ENCODE measurements around the gene LRMDA.

The LRMDA gene

GRCh38 chr10:76085002-76085816 is 653.8 kb downstream of the LRMDA start:
- Histone ChIP-seq H3K36me3 (ENCODE audit: control insufficient read depth, insufficient read depth, low read length) (no peaks in the 10 kb centered on the region), H3K27ac (ENCODE audit: low read depth, low read length) (no peak overlapping the region), H3K4me3 (ENCODE audit: low read depth, low read length) (no peak overlapping the region), H3K9ac (ENCODE audit: low read length) (no peak overlapping the region), H3K9me3 (ENCODE audit: control insufficient read depth, insufficient read depth, low read depth, low read length) (no peaks in the 10 kb centered on the region; the same call in 1 of the 2 replicates), H3K27me3 (ENCODE audit: control insufficient read depth, insufficient read depth, low read length) (no peaks in the 10 kb centered on the region), H3K4me1 (ENCODE audit: control insufficient read depth, insufficient read depth, low read length) (peaks cover 46% of the 10 kb centered on the region)

- Histone ChIP-seq H3K27me3 (ENCODE audit: control insufficient read depth, insufficient read depth, low read length) (no peaks in the 10 kb centered on the region), H3K9me3 (ENCODE audit: control insufficient read depth, insufficient read depth, low read depth, low read length) (no peaks in the 10 kb centered on the region; the same call in 1 of the 2 replicates), H3K9ac (ENCODE audit: low read length) (no peak overlapping the region), H3K36me3 (ENCODE audit: control insufficient read depth, insufficient read depth, low read length) (no peaks in the 10 kb centered on the region), H3K4me1 (ENCODE audit: control insufficient read depth, insufficient read depth, low read length) (peaks cover 44% of the 10 kb centered on the region), H3K27ac (ENCODE audit: low read depth, low read length) (no peak overlapping the region), H3K4me3 (ENCODE audit: low read depth, low read length) (no peak overlapping the region)
Observed at GRCh38 chr10:76085817-76086167, 654.4 kb downstream of the LRMDA start.

GRCh38 chr10:76086170-76086760 is 654.8 kb downstream of the LRMDA start:
- Histone ChIP-seq H3K4me3 (ENCODE audit: low read depth, low read length) (no peak overlapping the region), H3K27me3 (ENCODE audit: control insufficient read depth, insufficient read depth, low read length) (no peaks in the 10 kb centered on the region), H3K27ac (ENCODE audit: low read depth, low read length) (no peak overlapping the region)

GRCh38 chr10:76086761-76087639 is 655.6 kb downstream of the LRMDA start:
- no peak overlapping the region for H3K27ac ChIP-seq (ENCODE audit: low read depth, low read length)
- no peaks in the 10 kb centered on the region for H3K36me3 ChIP-seq (ENCODE audit: control insufficient read depth, insufficient read depth, low read length)
- H3K4me1 ChIP-seq (ENCODE audit: control insufficient read depth, insufficient read depth, low read length): peaks cover 39% of the 10 kb centered on the region
- no peak overlapping the region for H3K4me3 ChIP-seq (ENCODE audit: low read depth, low read length)
- peak overlapping the region; percentile 29 for H3K9ac ChIP-seq (ENCODE audit: low read length)
- H3K27me3 ChIP-seq (ENCODE audit: control insufficient read depth, insufficient read depth, low read length): no peaks in the 10 kb centered on the region
- H3K9me3 ChIP-seq (ENCODE audit: control insufficient read depth, insufficient read depth, low read depth, low read length): peaks cover 5% of the 10 kb centered on the region; the same call in 1 of the 2 replicates

More at GRCh38 chr10:76086170-76086760, 654.8 kb downstream of the LRMDA start:
- Histone ChIP-seq H3K4me1 (ENCODE audit: control insufficient read depth, insufficient read depth, low read length) (peaks cover 44% of the 10 kb centered on the region), H3K9ac (ENCODE audit: low read length) (peak overlapping the region; percentile 29), H3K9me3 (ENCODE audit: control insufficient read depth, insufficient read depth, low read depth, low read length) (peaks cover 4% of the 10 kb centered on the region; the same call in 1 of the 2 replicates), H3K36me3 (ENCODE audit: control insufficient read depth, insufficient read depth, low read length) (no peaks in the 10 kb centered on the region)

GRCh38 chr10:76088008-76088407 is 656.6 kb downstream of the LRMDA start:
- no peak overlapping the region for H3K4me3 ChIP-seq (ENCODE audit: low read depth, low read length)
- H3K4me1 ChIP-seq (ENCODE audit: control insufficient read depth, insufficient read depth, low read length): peaks cover 30% of the 10 kb centered on the region; the same call in 1 of the 2 replicates
- H3K27me3 ChIP-seq (ENCODE audit: control insufficient read depth, insufficient read depth, low read length): no peaks in the 10 kb centered on the region
- no peak overlapping the region for H3K27ac ChIP-seq (ENCODE audit: low read depth, low read length)
- no peak overlapping the region for H3K9ac ChIP-seq (ENCODE audit: low read length)
- peaks cover 5% of the 10 kb centered on the region; the same call in 1 of the 2 replicates for H3K9me3 ChIP-seq (ENCODE audit: control insufficient read depth, insufficient read depth, low read depth, low read length)
- no peaks in the 10 kb centered on the region for H3K36me3 ChIP-seq (ENCODE audit: control insufficient read depth, insufficient read depth, low read length)

- Histone ChIP-seq H3K27me3 (ENCODE audit: control insufficient read depth, insufficient read depth, low read length) (no peaks in the 10 kb centered on the region), H3K4me3 (ENCODE audit: low read depth, low read length) (no peak overlapping the region), H3K9me3 (ENCODE audit: control insufficient read depth, insufficient read depth, low read depth, low read length) (peaks cover 5% of the 10 kb centered on the region; the same call in 1 of the 2 replicates), H3K9ac (ENCODE audit: low read length) (no peak overlapping the region), H3K36me3 (ENCODE audit: control insufficient read depth, insufficient read depth, low read length) (no peaks in the 10 kb centered on the region), H3K27ac (ENCODE audit: low read depth, low read length) (no peak overlapping the region), H3K4me1 (ENCODE audit: control insufficient read depth, insufficient read depth, low read length) (peaks cover 22% of the 10 kb centered on the region; the same call in 1 of the 2 replicates)
Observed at GRCh38 chr10:76088980-76089379, 657.6 kb downstream of the LRMDA start.

- Histone ChIP-seq H3K4me3 (ENCODE audit: low read depth, low read length) (no peak overlapping the region), H3K27me3 (ENCODE audit: control insufficient read depth, insufficient read depth, low read length) (no peaks in the 10 kb centered on the region)
Observed at GRCh38 chr10:76089556-76090180, 658.2 kb downstream of the LRMDA start.

GRCh38 chr10:76091926-76092325 is 660.5 kb downstream of the LRMDA start:
- Histone ChIP-seq H3K27ac (ENCODE audit: low read depth, low read length) (no peak overlapping the region), H3K4me1 (ENCODE audit: control insufficient read depth, insufficient read depth, low read length) (no peaks in the 10 kb centered on the region), H3K9me3 (ENCODE audit: control insufficient read depth, insufficient read depth, low read depth, low read length) (peaks cover 7% of the 10 kb centered on the region; the same call in 1 of the 2 replicates), H3K9ac (ENCODE audit: low read length) (no peak overlapping the region), H3K27me3 (ENCODE audit: control insufficient read depth, insufficient read depth, low read length) (no peaks in the 10 kb centered on the region), H3K4me3 (ENCODE audit: low read depth, low read length) (no peak overlapping the region), H3K36me3 (ENCODE audit: control insufficient read depth, insufficient read depth, low read length) (no peaks in the 10 kb centered on the region)

More at GRCh38 chr10:76089556-76090180, 658.2 kb downstream of the LRMDA start:
- Histone ChIP-seq H3K9me3 (ENCODE audit: control insufficient read depth, insufficient read depth, low read depth, low read length) (peaks cover 5% of the 10 kb centered on the region; the same call in 1 of the 2 replicates), H3K4me1 (ENCODE audit: control insufficient read depth, insufficient read depth, low read length) (peaks cover 21% of the 10 kb centered on the region; the same call in 1 of the 2 replicates), H3K9ac (ENCODE audit: low read length) (no peak overlapping the region), H3K27ac (ENCODE audit: low read depth, low read length) (no peak overlapping the region), H3K36me3 (ENCODE audit: control insufficient read depth, insufficient read depth, low read length) (no peaks in the 10 kb centered on the region)

- H3K27me3 ChIP-seq (ENCODE audit: control insufficient read depth, insufficient read depth, low read length): no peaks in the 10 kb centered on the region
- H3K36me3 ChIP-seq (ENCODE audit: control insufficient read depth, insufficient read depth, low read length): no peaks in the 10 kb centered on the region
- H3K9ac ChIP-seq (ENCODE audit: low read length): no peak overlapping the region
- no peak overlapping the region for H3K27ac ChIP-seq (ENCODE audit: low read depth, low read length)
- peaks cover 16% of the 10 kb centered on the region; the same call in 1 of the 2 replicates for H3K4me1 ChIP-seq (ENCODE audit: control insufficient read depth, insufficient read depth, low read length)
- H3K9me3 ChIP-seq (ENCODE audit: control insufficient read depth, insufficient read depth, low read depth, low read length): peaks cover 9% of the 10 kb centered on the region; the same call in 1 of the 2 replicates
- no peak overlapping the region for H3K4me3 ChIP-seq (ENCODE audit: low read depth, low read length)
Observed at GRCh38 chr10:76106611-76107010, 675.2 kb downstream of the LRMDA start.

GRCh38 chr10:76108563-76109359 is 677.3 kb downstream of the LRMDA start:
- H3K9ac ChIP-seq (ENCODE audit: low read length): no peak overlapping the region
- no peaks in the 10 kb centered on the region for H3K27me3 ChIP-seq (ENCODE audit: control insufficient read depth, insufficient read depth, low read length)
- no peak overlapping the region for H3K4me3 ChIP-seq (ENCODE audit: low read depth, low read length)
- no peak overlapping the region for H3K27ac ChIP-seq (ENCODE audit: low read depth, low read length)
- H3K36me3 ChIP-seq (ENCODE audit: control insufficient read depth, insufficient read depth, low read length): no peaks in the 10 kb centered on the region
- no peaks in the 10 kb centered on the region for H3K9me3 ChIP-seq (ENCODE audit: control insufficient read depth, insufficient read depth, low read depth, low read length)
- peaks cover 27% of the 10 kb centered on the region for H3K4me1 ChIP-seq (ENCODE audit: control insufficient read depth, insufficient read depth, low read length)

Data from HUES6 (cell line).